NCI-H226 (cell line): Measurements from ENCODE around the gene TRIM50.
"Not testable (repeated sequence)": the region's sequence is repeated elsewhere in the genome, so short reads cannot be mapped to it uniquely, and the experiment has no call there.

Source experiments
- DNase-seq: peaks from one replicate; pipeline ENCODE4 v3.0.0-alpha.2; 2015

Gene TRIM50

DNA sequence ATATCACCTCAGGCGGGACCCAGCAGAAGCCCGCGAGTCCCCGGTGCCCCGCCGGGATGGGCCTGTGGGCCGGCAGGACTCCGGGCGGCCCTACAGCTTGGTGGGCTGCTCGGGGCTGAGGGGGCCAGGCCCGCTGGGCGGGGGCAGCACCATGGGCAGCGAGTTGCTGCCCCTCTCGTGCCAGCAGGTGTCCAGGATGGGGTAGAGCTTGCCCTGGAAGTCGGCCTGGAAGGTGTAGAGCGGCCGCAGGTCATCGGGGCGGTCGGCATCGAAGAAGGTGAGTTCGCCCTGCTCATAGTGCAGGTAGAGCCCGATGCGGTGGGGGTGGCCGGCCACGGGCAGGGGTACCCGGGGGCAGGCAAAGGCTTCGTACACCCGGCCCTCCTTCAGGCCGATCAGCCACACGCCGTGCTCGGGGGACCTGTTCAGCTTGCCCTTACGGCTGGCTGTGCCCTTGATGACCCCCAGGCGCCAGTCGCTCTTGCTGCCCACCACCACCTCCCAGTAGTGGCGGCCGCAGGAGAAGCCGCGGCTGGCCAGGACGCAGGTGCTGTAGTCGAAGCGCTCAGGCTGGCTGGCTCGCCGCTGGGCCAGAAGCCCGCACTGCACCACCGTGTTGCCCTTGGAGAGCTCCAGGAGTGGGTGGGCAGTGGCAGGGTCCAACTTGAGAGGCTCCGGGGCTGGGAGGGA, 14.9 kb downstream of the TRIM50 start:
- DNase-seq: no peak

GRCh38 chr7:73311421-73311820, 16.5 kb downstream of the TRIM50 start:
- not testable (repeated sequence) for DNase-seq

GRCh38 chr7:73308665-73309214, 19.1 kb downstream of the TRIM50 start, which contains the start of gene NSUN5:
Gene NSUN5 (minus strand): TSS chr7:73308826. CDS start chr7:73308790, 36 bp downstream.
- DNase-seq: peak; percentile 74

DNA sequence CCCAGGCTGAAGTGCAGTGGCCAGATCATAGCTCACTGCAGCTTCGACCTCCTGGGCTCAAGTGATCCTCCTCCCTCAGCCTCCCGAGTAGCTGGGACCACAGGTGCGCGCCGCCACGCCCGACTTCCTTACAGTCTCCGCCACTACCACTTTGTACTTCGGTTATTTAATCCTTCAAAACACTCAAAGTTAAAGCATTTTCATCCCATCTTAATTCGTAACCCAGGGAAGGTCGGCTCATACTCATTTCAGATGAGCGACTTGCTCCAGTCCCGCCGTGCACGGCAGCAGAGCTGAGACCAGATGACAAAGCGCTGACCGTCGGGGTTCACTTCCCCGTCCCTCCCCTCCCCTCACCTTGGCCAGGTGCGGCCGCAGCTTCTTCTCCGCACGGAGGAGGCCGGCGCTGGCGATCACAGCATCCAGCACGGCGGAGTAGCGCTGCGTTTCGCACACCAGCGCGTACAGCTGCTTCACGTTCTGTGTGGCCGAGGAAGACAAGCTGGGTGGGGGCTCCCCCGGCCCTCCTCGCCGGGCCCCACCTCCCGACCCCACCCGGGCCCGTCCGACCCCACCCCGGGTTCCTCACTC, 19.7 kb downstream of the TRIM50 start:
- DNase-seq: no peak

- no peak for DNase-seq
Measured at GRCh38 chr7:73307436-73307835, 20.4 kb downstream of the TRIM50 start.

DNA sequence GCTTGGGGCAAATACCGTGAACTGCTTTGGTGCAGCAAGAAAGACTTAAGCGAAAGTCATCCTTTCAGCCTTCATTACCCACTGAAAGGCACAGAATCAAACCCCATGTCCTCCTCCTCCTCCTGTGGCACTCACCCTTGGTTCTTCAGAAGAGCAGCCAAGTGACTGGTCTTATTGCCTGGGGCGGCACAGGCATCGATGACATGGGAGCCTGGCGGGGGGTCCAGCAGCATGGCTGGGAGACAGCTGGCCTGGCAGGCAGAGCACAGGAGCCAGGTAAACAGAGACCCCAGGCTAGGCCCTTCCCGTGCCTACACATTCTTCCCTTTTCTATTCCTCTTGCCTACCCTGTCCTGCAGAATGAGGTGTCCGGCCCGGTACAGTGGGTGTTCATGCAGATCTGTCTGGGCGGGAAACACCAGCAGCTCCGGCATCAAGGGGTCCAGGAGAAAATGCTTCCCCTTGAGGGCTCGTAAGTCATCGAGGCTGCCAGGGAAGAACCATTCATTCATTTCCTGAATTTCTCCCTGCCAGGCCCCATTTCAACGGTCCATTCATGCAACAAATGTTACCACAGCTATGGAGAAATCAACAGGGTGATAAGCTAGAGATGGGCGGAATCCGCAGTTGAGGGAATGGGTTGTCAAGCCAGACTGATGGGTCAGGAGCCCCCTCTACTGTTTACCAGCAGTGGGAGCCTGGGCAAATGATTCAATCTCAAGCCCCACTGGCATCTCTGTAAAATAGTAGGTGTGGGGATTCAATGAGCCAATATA, 23.1 kb downstream of the TRIM50 start:
- not testable (repeated sequence) for DNase-seq

- no peak for DNase-seq
Measured at GRCh38 chr7:73304071-73304470, 23.8 kb downstream of the TRIM50 start.

DNA sequence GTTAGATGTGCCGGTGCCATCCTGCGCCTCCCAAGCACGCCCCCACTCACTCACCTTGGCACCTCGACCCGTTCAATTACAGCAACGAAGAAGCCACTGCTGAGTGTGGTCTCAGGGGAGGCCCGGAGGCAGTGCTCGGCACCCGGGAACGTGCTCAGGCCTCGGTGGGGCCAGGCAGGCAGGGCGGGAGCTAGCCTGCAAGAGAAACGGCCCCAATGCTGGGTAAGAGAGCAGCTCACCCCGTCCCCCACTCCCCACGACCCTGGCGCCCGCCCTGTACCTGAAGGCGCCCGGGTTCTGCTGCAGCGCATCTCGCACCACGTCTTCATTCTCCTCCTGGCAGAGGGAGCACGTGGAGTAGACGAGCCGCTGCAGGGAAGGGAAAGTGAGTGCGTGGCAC, 24.3 kb downstream of the TRIM50 start:
- no peak for DNase-seq

DNA sequence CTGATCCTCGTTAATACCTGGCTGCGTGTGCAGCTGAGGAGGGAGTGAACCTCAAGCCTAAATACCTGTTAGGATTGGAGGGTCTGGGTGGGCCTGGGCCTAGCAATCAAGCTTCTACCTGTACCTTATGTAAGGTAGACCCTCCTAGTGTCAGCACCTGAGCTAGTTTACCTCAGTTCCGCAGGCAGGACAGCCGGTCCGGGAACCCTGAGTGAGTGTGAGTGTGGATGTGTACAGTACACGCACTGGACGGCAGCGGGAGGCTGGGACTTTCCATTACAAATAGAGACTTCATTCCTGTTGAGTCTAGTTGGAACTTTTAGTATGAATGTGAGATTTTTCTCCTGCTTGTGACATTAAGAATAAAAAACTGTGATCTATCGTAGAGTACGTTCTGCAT, 25.0 kb downstream of the TRIM50 start:
- not testable (repeated sequence) for DNase-seq

- not testable (repeated sequence) for DNase-seq
Measured at GRCh38 chr7:73301108-73301507, 26.8 kb downstream of the TRIM50 start.

GRCh38 chr7:73299812-73300211, 28.1 kb downstream of the TRIM50 start:
- not testable (repeated sequence) for DNase-seq

DNA sequence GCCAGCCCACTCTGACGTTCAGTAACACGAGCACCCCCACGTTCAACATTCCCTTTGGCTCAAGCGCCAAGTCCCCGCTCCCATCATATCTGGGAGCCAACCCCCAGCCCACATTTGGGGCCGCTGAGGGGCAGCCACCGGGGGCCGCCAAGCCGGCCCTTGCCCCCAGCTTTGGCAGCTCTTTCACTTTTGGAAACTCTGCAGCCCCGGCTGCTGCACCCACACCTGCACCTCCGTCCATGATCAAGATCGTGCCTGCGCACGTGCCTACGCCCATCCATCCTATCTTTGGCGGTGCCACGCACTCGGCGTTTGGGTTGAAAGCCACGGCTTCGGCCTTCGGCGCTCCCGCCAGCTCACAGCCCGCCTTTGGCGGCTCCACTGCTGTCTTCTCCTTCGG, 30.2 kb downstream of the TRIM50 start:
- not testable (repeated sequence) for DNase-seq

- DNase-seq: not testable (repeated sequence)
Measured at GRCh38 chr7:73297235-73297634, 30.6 kb downstream of the TRIM50 start.

- DNase-seq: not testable (repeated sequence)
Measured at GRCh38 chr7:73277210-73277609, 50.7 kb downstream of the TRIM50 start.

DNA sequence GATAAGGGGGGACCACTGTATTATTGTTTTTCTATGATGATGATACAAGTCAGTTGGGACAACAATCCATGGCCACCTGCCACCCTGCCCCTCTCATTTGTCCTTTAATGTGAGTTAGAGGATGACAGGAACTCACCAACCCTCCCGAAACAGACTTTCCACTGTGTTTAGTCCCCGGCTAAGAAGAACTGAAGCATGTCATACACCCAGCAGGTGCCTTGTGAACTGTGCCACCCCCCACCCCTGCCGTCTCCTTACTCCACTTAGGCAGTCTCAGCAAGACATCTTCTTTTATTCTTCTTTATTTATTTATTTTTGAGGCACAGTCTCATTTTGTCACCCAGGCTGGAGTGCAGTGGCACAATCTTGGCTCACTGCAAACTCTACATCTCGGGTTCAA, 60.1 kb downstream of the TRIM50 start:
- not testable (repeated sequence) for DNase-seq

DNA sequence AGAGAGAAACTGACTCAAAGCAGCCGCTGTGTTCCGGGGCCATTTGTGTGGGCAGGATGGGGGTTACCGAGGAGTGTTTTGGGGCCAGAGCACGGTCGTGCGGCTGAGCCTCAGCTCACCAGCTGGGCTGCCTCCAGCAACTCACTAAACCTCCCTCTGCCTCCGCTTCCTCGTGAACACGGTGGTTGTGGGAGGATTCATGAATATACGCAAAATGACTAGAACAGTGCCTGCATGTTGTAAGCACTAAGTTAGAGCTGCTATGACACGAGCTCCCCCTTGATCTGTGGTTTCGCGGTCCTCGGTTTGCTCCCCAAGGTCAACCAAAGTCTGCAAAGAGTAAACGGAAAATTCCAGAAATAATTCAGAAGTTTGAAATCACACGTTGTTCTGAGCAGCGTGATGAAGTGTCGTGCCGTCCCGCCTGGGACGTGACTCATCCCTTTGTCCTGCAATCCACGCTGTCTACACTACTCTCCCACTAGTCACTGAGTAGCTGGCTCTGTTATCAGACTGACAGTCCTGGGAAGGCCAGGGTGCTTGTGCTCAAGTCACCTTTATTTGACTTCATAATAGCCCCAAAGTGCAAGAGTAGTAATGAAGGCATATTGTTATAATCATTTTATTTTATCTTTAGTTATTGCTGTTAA, 61.0 kb downstream of the TRIM50 start:
- not testable (repeated sequence) for DNase-seq
